ENCODE data around the gene PPP1R15A. TPM values are rescaled to one million over a fixed set of nuclear protein-coding genes. Genes with fewer than 3 reads are reported as not detected.

PPP1R15A gene
- total RNA-seq, 1 experiment from 2014 or later, result 17.0 TPM

DNA sequence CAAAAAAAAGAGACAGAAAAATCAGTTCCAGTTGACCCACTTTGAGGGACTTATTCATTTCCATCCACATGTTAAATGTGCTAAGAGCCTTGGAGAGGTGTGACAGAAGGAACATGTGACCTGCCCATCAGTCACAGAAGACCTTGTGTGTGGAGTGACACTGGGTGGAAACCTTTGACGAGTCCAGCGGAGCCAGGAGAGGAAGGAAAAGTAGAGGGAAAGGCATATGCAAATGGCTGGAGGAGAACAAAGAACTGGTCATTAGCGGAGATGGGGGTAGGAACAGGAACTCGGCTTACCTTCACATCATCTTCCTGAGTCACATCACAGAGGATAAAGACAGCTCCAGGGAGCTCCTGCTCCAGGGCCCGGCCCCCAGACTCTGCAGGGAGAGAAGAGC is 38.2 kb upstream of the PPP1R15A start:
- Mint-ChIP-seq H3K4me3 (peak overlapping the region; percentile 42), H3K9me3 (no peaks in the 10 kb centered on the region), H3K27ac (peak overlapping the region; percentile 36; the same call in 1 of the 2 replicates), H3K36me3 (peaks cover 19% of the 10 kb centered on the region), H3K27me3 (ENCODE audit: low read depth) (no peaks in the 10 kb centered on the region), H3K4me1 (peaks cover 19% of the 10 kb centered on the region)
- ChIA-PET POLR2A (interaction anchor here (0.6 kb wide), 1 partner anchor 138 kb away, joined by 4 read pairs; no protein-coding TSS in a partner anchor), CTCF (interaction anchor here (1.0 to 1.8 kb wide), 4 partner anchors 9 to 45 kb away, joined by 3 to 7 read pairs (median 5); no protein-coding TSS in a partner anchor)
- TF ChIP-seq ZNF671 (CRISPR knock-in tag; IDR thresholded peaks at IDR 0.05) (no peak), ESRRA (CRISPR knock-in tag; IDR thresholded peaks at IDR 0.05; ENCODE audit: borderline replicate concordance) (no peak), SOX15 (CRISPR knock-in tag; IDR thresholded peaks at IDR 0.05) (no peak), NFATC4 (CRISPR knock-in tag; IDR thresholded peaks at IDR 0.05) (no peak), ZNF512 (CRISPR knock-in tag; IDR thresholded peaks at IDR 0.05; ENCODE audit: borderline replicate concordance) (no peak), JUN (CRISPR knock-in tag; IDR thresholded peaks at IDR 0.05) (no peak)
- TF ChIP-seq, protein P1, sequence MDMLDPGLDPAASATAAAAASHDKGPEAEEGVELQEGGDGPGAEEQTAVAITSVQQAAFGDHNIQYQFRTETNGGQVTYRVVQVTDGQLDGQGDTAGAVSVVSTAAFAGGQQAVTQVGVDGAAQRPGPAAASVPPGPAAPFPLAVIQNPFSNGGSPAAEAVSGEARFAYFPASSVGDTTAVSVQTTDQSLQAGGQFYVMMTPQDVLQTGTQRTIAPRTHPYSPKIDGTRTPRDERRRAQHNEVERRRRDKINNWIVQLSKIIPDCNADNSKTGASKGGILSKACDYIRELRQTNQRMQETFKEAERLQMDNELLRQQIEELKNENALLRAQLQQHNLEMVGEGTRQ (CRISPR knock-in tag; IDR thresholded peaks at IDR 0.05), result 0 out of 2 replicates have a peak, but pooled peaks have one; percentile 29
- TF ChIP-seq, protein P2, sequence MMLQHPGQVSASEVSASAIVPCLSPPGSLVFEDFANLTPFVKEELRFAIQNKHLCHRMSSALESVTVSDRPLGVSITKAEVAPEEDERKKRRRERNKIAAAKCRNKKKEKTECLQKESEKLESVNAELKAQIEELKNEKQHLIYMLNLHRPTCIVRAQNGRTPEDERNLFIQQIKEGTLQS (CRISPR knock-in tag; conservative IDR thresholded peaks at IDR 0.05), result no peak
- ATAC-seq (no peak), DNase-seq (ENCODE audit: low spot score) (no peak)

- Mint-ChIP-seq H3K4me3 (peak overlapping the region; percentile 94), H3K4me1 (peaks cover 19% of the 10 kb centered on the region), H3K9me3 (no peaks in the 10 kb centered on the region), H3K27ac (peak overlapping the region; percentile 98), H3K36me3 (peaks cover 19% of the 10 kb centered on the region), H3K27me3 (ENCODE audit: low read depth) (no peaks in the 10 kb centered on the region)
- ChIA-PET POLR2A (interaction anchor here (0.9 kb wide), 1 partner anchor 47 kb away, joined by 4 read pairs; no protein-coding TSS in a partner anchor), CTCF (interaction anchor here (0.7 to 3.0 kb wide), 13 partner anchors 9 to 191 kb away, joined by 3 to 50 read pairs (median 8); partner anchors contain the start of gene CA11)
- DNase-seq (ENCODE audit: low spot score) (peak; percentile 98), ATAC-seq (peak; percentile 68)
- TF ChIP-seq MXD4 (CRISPR knock-in tag; IDR thresholded peaks at IDR 0.05; ENCODE audit: borderline replicate concordance) (no peak), ZNF263 (CRISPR knock-in tag; IDR thresholded peaks at IDR 0.05; ENCODE audit: low read depth) (no peak), GTF2I (CRISPR knock-in tag; conservative IDR thresholded peaks at IDR 0.05) (no peak), NR1H2 (CRISPR knock-in tag; IDR thresholded peaks at IDR 0.05) (no peak), CREB1 (CRISPR knock-in tag; IDR thresholded peaks at IDR 0.05) (no peak), ATF1 (CRISPR knock-in tag; IDR thresholded peaks at IDR 0.05) (no peak), MLX (CRISPR knock-in tag; IDR thresholded peaks at IDR 0.05) (no peak), CTCF (IDR thresholded peaks at IDR 0.05) (peak; percentile 84), ZNF121 (CRISPR knock-in tag; IDR thresholded peaks at IDR 0.05) (peak; percentile 32; the same call in 1 of the 2 replicates), TEAD4 (CRISPR knock-in tag; IDR thresholded peaks at IDR 0.05) (no peak)
- TF ChIP-seq, protein P2 (CRISPR knock-in tag; conservative IDR thresholded peaks at IDR 0.05), result no peak
- TF ChIP-seq, protein P3, sequence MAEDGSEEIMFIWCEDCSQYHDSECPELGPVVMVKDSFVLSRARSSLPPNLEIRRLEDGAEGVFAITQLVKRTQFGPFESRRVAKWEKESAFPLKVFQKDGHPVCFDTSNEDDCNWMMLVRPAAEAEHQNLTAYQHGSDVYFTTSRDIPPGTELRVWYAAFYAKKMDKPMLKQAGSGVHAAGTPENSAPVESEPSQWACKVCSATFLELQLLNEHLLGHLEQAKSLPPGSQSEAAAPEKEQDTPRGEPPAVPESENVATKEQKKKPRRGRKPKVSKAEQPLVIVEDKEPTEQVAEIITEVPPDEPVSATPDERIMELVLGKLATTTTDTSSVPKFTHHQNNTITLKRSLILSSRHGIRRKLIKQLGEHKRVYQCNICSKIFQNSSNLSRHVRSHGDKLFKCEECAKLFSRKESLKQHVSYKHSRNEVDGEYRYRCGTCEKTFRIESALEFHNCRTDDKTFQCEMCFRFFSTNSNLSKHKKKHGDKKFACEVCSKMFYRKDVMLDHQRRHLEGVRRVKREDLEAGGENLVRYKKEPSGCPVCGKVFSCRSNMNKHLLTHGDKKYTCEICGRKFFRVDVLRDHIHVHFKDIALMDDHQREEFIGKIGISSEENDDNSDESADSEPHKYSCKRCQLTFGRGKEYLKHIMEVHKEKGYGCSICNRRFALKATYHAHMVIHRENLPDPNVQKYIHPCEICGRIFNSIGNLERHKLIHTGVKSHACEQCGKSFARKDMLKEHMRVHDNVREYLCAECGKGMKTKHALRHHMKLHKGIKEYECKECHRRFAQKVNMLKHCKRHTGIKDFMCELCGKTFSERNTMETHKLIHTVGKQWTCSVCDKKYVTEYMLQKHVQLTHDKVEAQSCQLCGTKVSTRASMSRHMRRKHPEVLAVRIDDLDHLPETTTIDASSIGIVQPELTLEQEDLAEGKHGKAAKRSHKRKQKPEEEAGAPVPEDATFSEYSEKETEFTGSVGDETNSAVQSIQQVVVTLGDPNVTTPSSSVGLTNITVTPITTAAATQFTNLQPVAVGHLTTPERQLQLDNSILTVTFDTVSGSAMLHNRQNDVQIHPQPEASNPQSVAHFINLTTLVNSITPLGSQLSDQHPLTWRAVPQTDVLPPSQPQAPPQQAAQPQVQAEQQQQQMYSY (CRISPR knock-in tag; IDR thresholded peaks at IDR 0.05), result no peak
- TF ChIP-seq, protein P4, sequence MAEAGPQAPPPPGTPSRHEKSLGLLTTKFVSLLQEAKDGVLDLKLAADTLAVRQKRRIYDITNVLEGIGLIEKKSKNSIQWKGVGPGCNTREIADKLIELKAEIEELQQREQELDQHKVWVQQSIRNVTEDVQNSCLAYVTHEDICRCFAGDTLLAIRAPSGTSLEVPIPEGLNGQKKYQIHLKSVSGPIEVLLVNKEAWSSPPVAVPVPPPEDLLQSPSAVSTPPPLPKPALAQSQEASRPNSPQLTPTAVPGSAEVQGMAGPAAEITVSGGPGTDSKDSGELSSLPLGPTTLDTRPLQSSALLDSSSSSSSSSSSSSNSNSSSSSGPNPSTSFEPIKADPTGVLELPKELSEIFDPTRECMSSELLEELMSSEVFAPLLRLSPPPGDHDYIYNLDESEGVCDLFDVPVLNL (CRISPR knock-in tag; IDR thresholded peaks at IDR 0.05; ENCODE audit: borderline replicate concordance, low read depth), result no peak
- TF ChIP-seq, protein P1 (CRISPR knock-in tag; IDR thresholded peaks at IDR 0.05), result peak; percentile 86
- TF ChIP-seq, protein P5, sequence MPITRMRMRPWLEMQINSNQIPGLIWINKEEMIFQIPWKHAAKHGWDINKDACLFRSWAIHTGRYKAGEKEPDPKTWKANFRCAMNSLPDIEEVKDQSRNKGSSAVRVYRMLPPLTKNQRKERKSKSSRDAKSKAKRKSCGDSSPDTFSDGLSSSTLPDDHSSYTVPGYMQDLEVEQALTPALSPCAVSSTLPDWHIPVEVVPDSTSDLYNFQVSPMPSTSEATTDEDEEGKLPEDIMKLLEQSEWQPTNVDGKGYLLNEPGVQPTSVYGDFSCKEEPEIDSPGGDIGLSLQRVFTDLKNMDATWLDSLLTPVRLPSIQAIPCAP (CRISPR knock-in tag; IDR thresholded peaks at IDR 0.05), result no peak
Measured at GRCh38 chr19:48835734-48836088, 36.5 kb upstream of the PPP1R15A start.
